Measurements from ENCODE around the gene HOXA9. TPM values are rescaled to one million over a fixed set of nuclear protein-coding genes. Genes with fewer than 3 reads are reported as not detected.

The HOXA9 gene
- total and polyA plus RNA-seq, 2 of the 4 experiments (the other 2 are of a cell fraction): 0.18 to 0.32 TPM

DNA sequence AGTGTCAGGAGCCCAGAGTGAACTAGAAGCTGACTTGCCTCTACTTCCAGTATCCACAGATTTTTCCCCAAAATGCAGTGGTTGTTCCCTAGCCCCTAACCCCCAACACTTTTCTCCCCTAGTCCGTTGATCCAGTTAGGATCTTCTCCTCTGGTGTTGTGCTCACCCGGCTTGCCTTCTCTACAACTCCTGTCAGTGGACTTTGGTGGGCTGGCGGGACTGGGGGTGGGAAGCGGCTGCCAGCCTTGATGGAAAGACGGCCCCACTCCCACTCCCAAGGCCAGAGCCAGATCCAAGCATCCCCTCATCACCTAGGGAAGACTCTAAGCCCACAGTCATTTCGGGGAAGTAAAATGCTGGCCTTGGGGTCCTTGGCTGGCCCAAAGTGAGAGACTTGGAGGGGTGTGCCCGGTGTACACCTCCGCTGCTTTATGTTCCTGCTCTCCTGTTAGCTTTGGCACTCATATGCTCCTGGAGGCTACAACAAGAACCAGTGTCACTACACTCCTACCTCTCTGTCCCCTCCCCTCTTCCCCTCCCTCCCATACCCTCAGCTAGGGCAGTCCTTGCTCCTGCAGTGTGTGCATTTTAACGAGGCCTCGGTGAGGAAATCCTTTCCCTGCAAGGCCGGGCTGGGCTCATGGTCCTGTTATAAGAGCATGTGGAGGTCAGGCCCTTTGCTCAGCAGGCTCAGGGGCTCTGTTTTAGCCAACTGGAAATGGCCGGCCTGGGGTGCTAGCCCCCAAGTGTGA lies 9.7 kb upstream of the HOXA9 start (continued):
- no peak for TF ChIP-seq USF2 (IDR thresholded peaks at IDR 0.05; ENCODE audit: low read depth, low read length)

DNA sequence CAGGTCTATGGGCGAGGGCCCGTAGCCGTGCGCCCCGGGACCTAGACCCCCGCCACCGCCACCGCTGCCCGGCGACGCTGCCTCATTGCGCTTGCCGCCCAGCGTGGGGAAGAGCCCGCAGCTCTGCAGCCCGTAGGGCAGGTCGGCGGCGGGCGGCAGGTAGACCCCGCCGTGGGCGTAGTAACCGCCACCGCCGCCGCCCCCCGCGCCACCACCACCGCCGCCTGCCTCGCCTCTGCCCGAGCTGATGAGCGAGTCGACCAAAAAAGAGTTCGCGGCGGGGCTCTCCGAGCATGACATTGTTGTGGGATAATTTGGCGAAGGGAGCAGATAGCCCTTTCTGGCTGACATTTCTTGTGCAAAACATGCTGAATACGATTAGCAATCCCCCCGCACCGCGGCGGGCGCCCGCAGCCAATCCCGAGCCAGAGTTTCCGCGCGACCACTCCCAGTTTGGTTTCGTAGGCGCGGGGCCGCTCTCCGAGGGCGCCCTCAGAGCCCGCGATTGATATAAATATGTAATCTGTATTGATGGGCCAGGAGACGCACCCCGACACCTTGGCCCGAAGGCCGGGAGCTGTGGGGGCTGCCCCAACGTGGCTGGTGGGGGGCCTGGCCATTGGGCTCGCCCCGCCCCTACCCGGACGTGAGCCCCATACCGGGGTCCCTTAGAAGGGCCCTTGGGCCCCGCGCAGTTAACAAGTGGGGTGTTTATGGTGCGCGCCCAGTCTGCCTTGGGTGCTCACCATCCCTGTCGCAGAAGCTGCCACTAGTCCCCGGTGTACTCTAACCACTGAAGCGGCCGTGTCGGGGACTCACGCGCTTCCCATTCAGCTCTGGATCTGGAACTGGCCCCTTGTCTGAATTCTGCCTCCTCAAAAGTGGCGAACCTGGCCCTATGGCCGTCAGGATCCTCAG lies 8.9 kb upstream of the HOXA9 start, which contains the start of gene HOXA10:
Gene HOXA10, minus strand, starts transcription at position 365 of the 918 bp plus-strand sequence. Its CDS starts 14 bp downstream, at position 351.
- Histone ChIP-seq H3K4ac (ENCODE audit: low read depth, low read length) (no peak within 1 kb of the TSS), H2AK9ac (replicated peaks; ENCODE audit: low read depth, low read length, poor library complexity) (no peak within 1 kb of the TSS), H2BK5ac (ENCODE audit: low read depth, low read length, poor library complexity, severe bottlenecking) (no peak within 1 kb of the TSS), H3K27me3 (ENCODE audit: control insufficient read depth, insufficient read depth, low read length) (peaks cover 88% of the 10 kb centered on the region), H2BK120ac (ENCODE audit: low read depth, low read length) (no peak within 1 kb of the TSS), H3K27ac (ENCODE audit: insufficient read depth, low read length) (no peak within 1 kb of the TSS), H3K4me3 (ENCODE audit: insufficient read depth, low read depth, low read length) (peak within 1 kb of the TSS; percentile 38), H4K5ac (ENCODE audit: low read depth, low read length) (no peak within 1 kb of the TSS), H4K91ac (ENCODE audit: insufficient read depth, low read depth, low read length) (no peak within 1 kb of the TSS), H4K8ac (ENCODE audit: low read depth in 2 of 2, low read length in 2 of 2) (no peak within 1 kb of the TSS), H3K14ac (replicated peaks; ENCODE audit: low read depth, low read length) (no peak within 1 kb of the TSS), H3K4me1 (ENCODE audit: control insufficient read depth, insufficient read depth, low read length) (no peaks in the 10 kb centered on the region), H4K20me1 (ENCODE audit: insufficient read depth, low read length) (peaks cover 19% of the 10 kb centered on the region; the same call in 1 of the 2 replicates), H3K18ac (ENCODE audit: low read depth, low read length) (no peak within 1 kb of the TSS), H2BK20ac (ENCODE audit: low read depth, low read length) (no peak within 1 kb of the TSS), H3K36me3 (ENCODE audit: control insufficient read depth, insufficient read depth, low read length) (no peaks in the 10 kb centered on the region), H2AFZ (replicated peaks; ENCODE audit: low read length, poor library complexity) (peak within 1 kb of the TSS; percentile 54), H3K9ac (ENCODE audit: low read depth, low read length) (no peak within 1 kb of the TSS), H3K23ac (ENCODE audit: low read depth, low read length) (no peak within 1 kb of the TSS; the same call in 1 of the 2 replicates), H3K4me2 (ENCODE audit: low read depth, low read length) (peak within 1 kb of the TSS; percentile 46), H3K56ac (ENCODE audit: extremely low read depth, insufficient read depth, low read length) (no peak within 1 kb of the TSS), H2BK15ac (ENCODE audit: low read depth, low read length) (no peak within 1 kb of the TSS), H3K9me1 (ENCODE audit: insufficient read depth, low read length) (no peaks in the 10 kb centered on the region), H2AK5ac (ENCODE audit: low read depth, low read length) (no peak within 1 kb of the TSS), H3K79me1 (ENCODE audit: low read depth in 1 of 2, low read length in 2 of 2) (no peaks in the 10 kb centered on the region), H3K9me3 (ENCODE audit: control insufficient read depth, insufficient read depth, low read length) (peaks cover 7% of the 10 kb centered on the region; the same call in 1 of the 2 replicates)
- ChIA-PET POLR2A (ENCODE audit: unreplicated experiment) (interaction anchor here (0.5 kb wide), 1 partner anchor 1820 kb away, joined by 3 read pairs; no protein-coding TSS in a partner anchor), CTCF (no interaction called here)
- intact Hi-C loops (cut with micrococcal nuclease) (no loop called here), in situ Hi-C loops (cut with MboI; ENCODE audit: low sequenced_read_pairs) (no loop called here), dilution Hi-C loops (cut with HindIII; ENCODE audit: low sequenced_read_pairs, unreplicated experiment) (no loop called here)
- no TSS peak for BruUV-seq (replicated peaks)
- ATAC-seq (ENCODE audit: low read depth): no peak
- WGBS, 2 experiments (ENCODE audit: extremely low coverage in 2 of 2, insufficient read length in 1 of 2): 4% methylated on average over 19 of the region's 82 CpGs; no CpG with 5 or more reads in 1 of the 2 experiments
- no peak for DNase-seq
- TF ChIP-seq BHLHE40 (IDR thresholded peaks at IDR 0.05; ENCODE audit: low read depth, low read length): no peak
- TF ChIP-seq MXI1 (IDR thresholded peaks at IDR 0.05; ENCODE audit: borderline replicate concordance, low read depth, low read length): no peak
- TF ChIP-seq FOS (IDR thresholded peaks at IDR 0.05; ENCODE audit: low read depth, low read length): no peak
- TF ChIP-seq, protein P1, sequence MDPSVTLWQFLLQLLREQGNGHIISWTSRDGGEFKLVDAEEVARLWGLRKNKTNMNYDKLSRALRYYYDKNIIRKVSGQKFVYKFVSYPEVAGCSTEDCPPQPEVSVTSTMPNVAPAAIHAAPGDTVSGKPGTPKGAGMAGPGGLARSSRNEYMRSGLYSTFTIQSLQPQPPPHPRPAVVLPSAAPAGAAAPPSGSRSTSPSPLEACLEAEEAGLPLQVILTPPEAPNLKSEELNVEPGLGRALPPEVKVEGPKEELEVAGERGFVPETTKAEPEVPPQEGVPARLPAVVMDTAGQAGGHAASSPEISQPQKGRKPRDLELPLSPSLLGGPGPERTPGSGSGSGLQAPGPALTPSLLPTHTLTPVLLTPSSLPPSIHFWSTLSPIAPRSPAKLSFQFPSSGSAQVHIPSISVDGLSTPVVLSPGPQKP (IDR thresholded peaks at IDR 0.05; ENCODE audit: borderline replicate concordance, low read depth, low read length): no peak
- TF ChIP-seq RCOR1 (IDR thresholded peaks at IDR 0.05; ENCODE audit: insufficient replicate concordance, low read length): no peak
- TF ChIP-seq MAFK (IDR thresholded peaks at IDR 0.05; ENCODE audit: low read depth, low read length): no peak
- no peak for TF ChIP-seq CHD1 (IDR thresholded peaks at IDR 0.05; ENCODE audit: low read depth, low read length)
- TF ChIP-seq POLR2A (IDR thresholded peaks at IDR 0.05; ENCODE audit: low read depth, low read length): no peak
- no peak for TF ChIP-seq SMC3 (IDR thresholded peaks at IDR 0.05; ENCODE audit: low read depth, low read length)
- no peak for TF ChIP-seq MAZ (IDR thresholded peaks at IDR 0.05; ENCODE audit: borderline replicate concordance, low read depth, low read length)
- no peak for TF ChIP-seq USF2 (IDR thresholded peaks at IDR 0.05; ENCODE audit: low read depth, low read length)

Measured in IMR-90 (cell line).